Measurements from ENCODE around the gene ATR.
"Not testable (repeated sequence)": the region's sequence is repeated elsewhere in the genome, so short reads cannot be mapped to it uniquely, and the experiment has no call there.

The ATR gene

GRCh38 chr3:142433110-142433509, 145.4 kb downstream of the ATR start:
- no peak overlapping the region for H3K4me3 ChIP-seq (ENCODE audit: low read length)
- no peak for TF ChIP-seq ZNF274 (IDR thresholded peaks at IDR 0.05; ENCODE audit: low read depth, low read length)

- TF ChIP-seq ZNF274 (IDR thresholded peaks at IDR 0.05; ENCODE audit: low read depth, low read length): no peak
Observed at GRCh38 chr3:142429582-142429981, 149.0 kb downstream of the ATR start.

DNA sequence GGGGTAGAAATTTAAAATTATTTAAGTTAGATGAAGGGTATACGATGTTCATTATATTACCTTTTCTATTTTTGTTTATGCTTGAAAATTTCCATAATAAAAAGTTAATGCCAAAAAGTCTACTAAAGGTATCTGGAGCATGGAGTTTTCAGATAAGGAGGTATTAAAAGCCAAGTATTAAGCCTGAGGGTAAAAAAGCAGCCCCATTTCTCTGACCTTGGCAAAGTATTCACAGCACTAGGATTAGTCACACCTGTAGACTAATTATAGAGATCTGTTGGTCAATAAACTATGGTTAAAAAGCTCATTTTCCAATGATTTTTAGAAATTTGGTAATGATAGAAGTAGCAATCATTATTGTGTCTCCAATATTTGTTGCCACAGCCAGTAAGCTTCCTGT, 153.8 kb downstream of the ATR start:
- no peak overlapping the region for H3K4me3 ChIP-seq (ENCODE audit: low read length)
- TF ChIP-seq ZNF274 (IDR thresholded peaks at IDR 0.05; ENCODE audit: low read depth, low read length): no peak

More at GRCh38 chr3:142429582-142429981, 149.0 kb downstream of the ATR start:
- no peak overlapping the region for H3K4me3 ChIP-seq (ENCODE audit: low read length)

GRCh38 chr3:142418926-142419592, 159.5 kb downstream of the ATR start:
- H3K4me3 ChIP-seq (ENCODE audit: low read length): no peak overlapping the region
- TF ChIP-seq ZNF274 (IDR thresholded peaks at IDR 0.05; ENCODE audit: low read depth, low read length): no peak

DNA sequence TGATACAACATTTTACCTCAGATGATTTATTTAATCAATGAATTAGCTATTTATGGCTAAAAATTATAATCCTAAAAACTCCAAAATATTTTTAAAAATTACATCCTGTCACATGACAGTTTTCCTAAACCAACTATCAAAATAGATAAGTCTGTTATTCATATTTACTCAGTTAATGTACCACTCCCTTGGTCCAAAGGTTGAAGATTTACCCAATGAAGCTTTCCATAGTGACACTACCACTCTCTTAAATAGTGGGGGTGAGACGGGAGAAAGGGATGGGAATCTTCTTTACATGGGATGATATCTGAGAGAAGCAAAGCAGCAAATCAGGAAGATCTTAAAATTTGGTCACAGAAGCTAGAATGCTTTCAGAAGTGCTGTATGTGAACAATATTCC, 161.2 kb downstream of the ATR start:
- TF ChIP-seq ZNF274 (IDR thresholded peaks at IDR 0.05; ENCODE audit: low read depth, low read length): no peak
- no peak overlapping the region for H3K4me3 ChIP-seq (ENCODE audit: low read length)

GRCh38 chr3:142400537-142400936, 178.0 kb downstream of the ATR start:
- H3K4me3 ChIP-seq (ENCODE audit: low read length): not testable (repeated sequence)

Data from GM08714 (cell line).